NT2/D1 (cell line): ENCODE data around the gene CD27.

ENCODE experiments used
- SUZ12 ChIP-seq: IDR thresholded peaks from 2 replicates; pipeline ENCODE4 v1.6.1; 2011; ENCODE audit not compliant: insufficient read length, insufficient read depth; ENCODE audit errors: extremely low read depth
- YY1 ChIP-seq: IDR thresholded peaks from 2 replicates; pipeline ENCODE4 v1.6.1; 2011; ENCODE audit not compliant: insufficient read length, insufficient read depth
- ZNF274 ChIP-seq: IDR thresholded peaks from 2 replicates; pipeline ENCODE4 v1.6.1; 2011; ENCODE audit warnings: mild to moderate bottlenecking, low read depth, low read length

GRCh38 chr12:6426882-6427671 lies 17.7 kb upstream of the CD27 start:
- TF ChIP-seq YY1, result no peak
- no peak for TF ChIP-seq ZNF274
- TF ChIP-seq SUZ12, result no peak
